Esophagus muscularis mucosa (tissue), 3 donors: ENCODE results near the gene KRT25.

Experiments
- POLR2A ChIP-seq: fragments of 450-650 bp; IDR thresholded peaks from one replicate; pipeline ENCODE4 v1.6.1; 2017; ENCODE audit warnings: antibody characterized with exemption, moderate library complexity, mild to moderate bottlenecking, low read depth
- POLR2AphosphoS5 ChIP-seq, 2 donors: sonication (generic); formaldehyde crosslinking; IDR thresholded peaks; one replicate each; pipeline ENCODE4 v1.6.1; 2017; ENCODE audit warnings: antibody characterized with exemption in 2 of 2
- TF ChIP-seq, protein P1 (sequence below), 3 experiments: fragments of 200-600 bp in 2 of 3; fragments of 450-650 bp in 1 of 3; sonication (generic) in 2 of 3; IDR thresholded peaks; one replicate each; pipeline ENCODE4 v1.5.1; 2017 to 2019; ENCODE audit warnings: antibody characterized with exemption in 3 of 3, mild to moderate bottlenecking in 2 of 3, moderate library complexity in 1 of 3

DNA sequence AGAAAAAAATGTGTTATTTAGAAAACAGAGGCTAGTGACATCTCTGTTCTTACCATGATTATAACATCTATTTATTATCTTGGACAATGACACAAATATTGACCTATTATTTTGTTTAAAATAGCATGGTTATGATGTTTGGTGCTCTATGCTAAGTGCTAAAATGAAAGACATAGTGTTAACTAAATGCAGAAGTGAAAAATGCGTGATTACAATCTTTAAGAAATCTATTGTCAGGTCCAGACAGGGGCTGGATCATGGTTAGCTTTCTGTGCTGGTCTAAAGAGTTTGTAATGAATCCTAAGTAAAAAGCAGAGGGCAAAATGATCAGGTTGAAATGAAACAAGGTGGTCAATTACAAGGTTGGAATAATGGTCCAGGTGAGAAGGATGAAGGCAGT lies 45.2 kb upstream of the KRT25 start:
- TF ChIP-seq, protein P1, sequence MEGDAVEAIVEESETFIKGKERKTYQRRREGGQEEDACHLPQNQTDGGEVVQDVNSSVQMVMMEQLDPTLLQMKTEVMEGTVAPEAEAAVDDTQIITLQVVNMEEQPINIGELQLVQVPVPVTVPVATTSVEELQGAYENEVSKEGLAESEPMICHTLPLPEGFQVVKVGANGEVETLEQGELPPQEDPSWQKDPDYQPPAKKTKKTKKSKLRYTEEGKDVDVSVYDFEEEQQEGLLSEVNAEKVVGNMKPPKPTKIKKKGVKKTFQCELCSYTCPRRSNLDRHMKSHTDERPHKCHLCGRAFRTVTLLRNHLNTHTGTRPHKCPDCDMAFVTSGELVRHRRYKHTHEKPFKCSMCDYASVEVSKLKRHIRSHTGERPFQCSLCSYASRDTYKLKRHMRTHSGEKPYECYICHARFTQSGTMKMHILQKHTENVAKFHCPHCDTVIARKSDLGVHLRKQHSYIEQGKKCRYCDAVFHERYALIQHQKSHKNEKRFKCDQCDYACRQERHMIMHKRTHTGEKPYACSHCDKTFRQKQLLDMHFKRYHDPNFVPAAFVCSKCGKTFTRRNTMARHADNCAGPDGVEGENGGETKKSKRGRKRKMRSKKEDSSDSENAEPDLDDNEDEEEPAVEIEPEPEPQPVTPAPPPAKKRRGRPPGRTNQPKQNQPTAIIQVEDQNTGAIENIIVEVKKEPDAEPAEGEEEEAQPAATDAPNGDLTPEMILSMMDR (IDR thresholded peaks at IDR 0.05): no peak
- no peak for TF ChIP-seq POLR2A
- TF ChIP-seq POLR2AphosphoS5 (IDR thresholded peaks at IDR 0.05): no peak
